Measurements from ENCODE around the gene KRT25.
"Not testable (repeated sequence)": the region's sequence is repeated elsewhere in the genome, so short reads cannot be mapped to it uniquely, and the experiment has no call there.

KRT25 gene

DNA sequence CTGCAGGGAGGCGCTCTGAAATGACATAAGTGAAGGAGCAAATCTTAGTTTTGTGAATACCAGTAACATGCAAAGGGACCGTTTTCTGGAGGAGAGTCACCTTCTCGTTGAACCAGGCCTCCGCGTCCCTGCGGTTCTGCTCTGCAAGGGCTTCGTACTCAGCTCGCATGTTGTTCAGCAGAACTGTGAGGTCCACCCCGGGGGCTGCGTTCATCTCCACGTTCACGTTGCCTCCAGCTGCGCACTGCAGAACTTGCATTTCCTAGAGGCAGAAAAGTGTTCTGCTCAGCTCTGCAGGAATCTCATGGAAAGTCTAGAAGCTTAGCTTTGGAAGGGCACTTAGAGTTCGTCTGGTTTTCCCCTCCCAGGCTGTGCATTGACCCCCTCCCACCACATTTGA lies 4.1 kb downstream of the KRT25 start:
- no peak for DNase-seq

DNA sequence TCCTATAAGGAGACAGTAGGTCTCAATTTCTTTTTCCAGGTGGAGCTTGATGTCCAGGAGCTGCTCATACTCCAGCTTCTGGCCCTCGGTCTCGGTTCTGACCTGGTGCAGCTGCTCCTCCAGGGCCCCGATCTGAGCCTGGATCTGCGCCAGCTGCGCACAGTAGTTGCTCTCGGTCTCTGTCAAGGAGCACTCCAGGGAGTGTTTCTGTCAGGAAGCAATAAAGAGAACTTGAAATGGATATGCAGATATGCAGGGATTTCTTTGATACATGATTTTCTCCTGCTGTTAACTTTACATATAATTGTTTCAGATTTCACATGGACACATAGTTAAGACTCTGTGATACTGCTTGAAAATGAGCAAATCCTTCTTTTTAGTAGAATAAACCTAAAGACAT lies 4.7 kb downstream of the KRT25 start:
- DNase-seq = no peak

DNA sequence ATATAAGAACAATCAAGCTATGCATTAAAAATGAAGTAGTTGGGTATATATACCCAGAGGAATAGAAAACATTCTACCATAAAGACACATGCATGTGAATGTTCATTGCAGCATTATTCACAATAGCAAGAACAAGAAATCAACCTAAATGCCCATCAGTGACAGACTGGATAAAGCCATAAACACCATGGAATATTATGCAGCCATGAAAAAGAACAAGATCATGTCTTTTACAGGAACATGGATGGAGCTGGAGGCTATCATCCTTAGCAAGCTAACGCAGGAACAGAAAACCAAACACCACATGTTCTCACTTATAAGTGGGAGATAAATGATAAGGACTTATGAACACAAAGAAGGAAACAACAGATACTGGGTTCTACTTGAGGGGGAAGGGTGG lies 6.5 kb downstream of the KRT25 start:
- DNase-seq = not testable (repeated sequence)

DNA sequence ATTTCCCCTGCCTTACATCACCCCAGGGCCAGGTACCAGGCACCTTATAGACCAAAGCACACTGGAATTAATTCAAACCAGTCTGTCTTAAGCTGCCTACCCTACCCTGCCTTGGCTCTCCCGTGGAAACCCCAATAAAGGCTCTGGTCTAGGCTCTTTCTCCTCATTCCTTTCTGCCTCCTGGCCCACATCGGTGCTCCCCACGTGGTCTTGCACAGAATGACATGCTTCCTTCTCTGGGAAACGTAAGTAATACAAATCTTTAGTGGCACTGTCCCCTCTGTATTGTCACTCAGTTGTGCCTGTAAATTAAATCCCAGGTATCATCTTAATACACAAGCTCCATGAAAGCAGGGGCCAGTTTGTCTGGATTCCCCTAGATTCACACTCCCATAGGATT lies 16.6 kb downstream of the KRT25 start:
- DNase-seq = no peak

DNA sequence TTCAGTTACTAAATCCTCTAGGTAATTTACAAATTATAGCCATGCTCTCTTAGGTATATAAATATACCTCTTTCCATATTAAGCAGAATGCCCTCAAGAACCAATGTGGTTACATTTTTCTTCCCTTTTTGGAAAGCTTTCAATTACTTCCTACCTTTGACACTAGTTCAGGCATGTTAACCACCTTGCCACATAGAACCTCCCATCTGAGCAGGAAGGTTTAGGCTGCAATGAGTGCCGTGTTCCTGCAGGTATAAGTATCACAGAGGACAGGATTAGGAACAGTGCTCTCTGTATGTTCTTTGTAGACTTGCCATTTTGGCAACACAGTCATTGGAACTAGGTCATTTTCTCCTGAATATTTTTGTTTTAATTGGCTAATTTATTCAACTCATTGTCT lies 20.1 kb downstream of the KRT25 start:
- no peak for DNase-seq

DNA sequence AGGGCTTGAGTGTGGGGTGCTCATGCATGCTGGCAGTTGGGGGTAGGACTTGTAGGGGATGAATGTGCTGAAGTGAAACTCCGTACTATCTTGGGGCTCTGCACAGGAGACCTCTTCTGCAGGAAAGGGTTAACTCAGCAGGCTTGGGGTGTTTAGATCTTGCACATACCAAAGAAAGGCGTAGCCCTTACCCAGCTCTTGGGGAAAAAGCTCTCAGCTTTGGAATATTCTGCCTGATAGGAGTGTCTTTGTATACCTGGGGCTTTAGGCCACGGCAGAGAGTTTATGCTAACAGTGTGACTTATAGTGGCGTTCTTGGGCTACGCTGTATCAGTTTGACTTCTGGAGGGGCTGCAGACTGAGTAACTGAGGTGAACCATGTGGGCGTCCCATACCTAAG lies 21.1 kb downstream of the KRT25 start:
- no peak for DNase-seq

DNA sequence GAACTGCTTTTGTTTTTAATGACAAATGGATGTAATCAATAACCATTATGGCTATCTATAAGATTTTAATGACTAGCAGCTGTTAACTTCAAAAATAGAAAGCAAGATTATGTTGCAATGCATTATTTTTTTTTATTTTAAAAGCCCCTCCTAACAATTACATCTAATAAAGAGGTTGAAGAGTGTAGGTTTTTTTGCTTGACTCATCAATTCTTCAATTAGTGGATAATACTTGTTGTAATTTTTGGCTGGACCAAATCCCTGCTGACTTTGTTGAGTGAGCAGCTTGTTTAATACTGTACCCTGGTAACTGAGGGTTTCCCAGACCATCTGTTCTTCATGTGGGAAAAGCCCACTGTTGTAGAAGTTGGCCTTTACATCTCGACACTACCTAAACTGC lies 24.2 kb downstream of the KRT25 start:
- DNase-seq = no peak

DNA sequence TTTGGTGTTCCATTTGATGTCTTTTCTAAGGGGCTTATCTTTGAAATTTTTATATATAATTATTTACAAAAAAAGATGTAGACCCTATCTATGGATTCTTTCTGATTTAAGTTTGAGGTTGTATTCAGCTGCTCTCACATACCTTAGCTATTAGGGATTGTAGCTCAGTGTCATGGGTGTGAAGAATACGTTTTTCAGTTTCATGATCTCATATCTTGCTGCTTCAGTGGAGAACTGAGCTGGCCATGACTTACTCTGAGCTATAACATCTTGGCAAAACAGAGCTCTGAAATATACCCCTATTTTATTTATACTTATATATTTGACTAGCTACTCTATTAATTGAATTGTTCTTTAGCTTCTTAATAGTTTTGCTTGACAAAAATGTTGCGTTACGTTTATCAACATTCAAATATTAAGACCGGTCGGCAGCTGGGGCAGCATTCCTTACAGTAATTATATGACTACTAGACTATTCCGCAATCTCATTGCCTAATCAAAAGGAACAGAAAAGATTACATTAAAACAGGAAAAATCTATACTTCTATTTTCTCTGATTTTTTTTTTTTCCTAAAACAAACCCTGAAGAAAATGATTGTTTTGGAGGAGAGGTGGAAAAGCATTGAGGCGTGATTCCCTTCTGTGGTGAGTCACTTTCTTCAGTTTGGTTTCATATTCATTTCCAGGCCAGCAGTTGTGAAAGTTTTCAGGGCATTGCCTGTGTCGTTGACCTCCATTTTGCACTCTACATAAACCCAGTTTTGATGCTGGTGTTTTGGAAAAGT lies 27.5 kb downstream of the KRT25 start:
- DNase-seq = no peak

DNA sequence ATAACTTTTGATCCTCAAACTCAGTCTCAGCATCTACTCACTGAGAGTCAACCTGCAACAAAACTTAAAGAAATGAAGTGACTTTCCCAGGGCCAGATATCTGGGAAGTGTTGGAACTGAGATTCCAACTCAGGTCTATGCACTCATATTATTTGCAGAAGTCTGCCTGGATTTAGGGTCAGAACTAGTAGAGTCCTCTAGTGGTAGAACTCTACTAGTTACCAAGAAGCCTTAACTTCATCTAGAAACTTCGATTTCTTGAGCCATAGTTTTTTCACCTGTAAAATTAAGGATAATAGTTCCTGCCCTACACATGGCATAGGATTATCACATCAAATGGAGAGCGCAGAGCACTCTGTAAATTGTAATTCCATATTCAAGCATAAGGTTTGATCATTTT lies 28.2 kb downstream of the KRT25 start:
- no peak for DNase-seq

DNA sequence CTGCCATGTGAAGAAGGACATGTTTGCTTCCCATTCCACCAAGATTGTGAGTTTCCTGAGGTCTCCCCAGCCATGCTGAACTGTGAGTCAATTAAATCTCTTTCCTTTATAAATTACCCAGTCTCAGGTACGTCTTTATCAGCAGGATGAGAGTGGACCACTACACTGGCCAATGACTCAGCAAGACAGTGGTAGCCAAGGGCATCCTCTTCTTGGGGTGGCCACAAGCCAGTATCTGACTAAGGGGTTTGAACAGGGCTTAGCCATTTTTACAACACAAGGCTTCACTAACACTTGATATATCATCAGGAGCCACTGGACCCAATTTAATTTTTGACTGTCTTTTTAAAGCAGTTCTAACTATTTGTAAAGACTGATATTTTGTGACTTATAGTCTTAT lies 30.5 kb downstream of the KRT25 start:
- DNase-seq = no peak

DNA sequence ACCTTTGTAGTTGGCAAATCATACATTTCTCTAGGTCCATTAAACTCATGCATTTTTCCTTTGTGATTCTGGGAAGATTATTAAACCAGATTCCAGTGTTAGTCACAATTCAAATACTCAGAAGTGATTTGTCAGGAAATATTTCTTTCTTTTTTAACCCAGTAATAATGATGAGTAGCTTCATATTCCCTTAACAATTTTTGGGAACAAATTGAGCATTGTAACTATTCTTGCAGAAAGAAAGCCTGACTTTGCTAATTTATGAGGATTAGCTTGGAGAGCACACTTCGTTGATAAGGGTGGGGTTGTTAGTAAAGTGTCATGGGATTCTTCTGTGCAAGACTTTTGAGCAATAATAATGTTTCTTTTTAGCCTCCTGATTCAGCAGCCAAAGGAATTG lies 32.9 kb downstream of the KRT25 start:
- DNase-seq = no peak

DNA sequence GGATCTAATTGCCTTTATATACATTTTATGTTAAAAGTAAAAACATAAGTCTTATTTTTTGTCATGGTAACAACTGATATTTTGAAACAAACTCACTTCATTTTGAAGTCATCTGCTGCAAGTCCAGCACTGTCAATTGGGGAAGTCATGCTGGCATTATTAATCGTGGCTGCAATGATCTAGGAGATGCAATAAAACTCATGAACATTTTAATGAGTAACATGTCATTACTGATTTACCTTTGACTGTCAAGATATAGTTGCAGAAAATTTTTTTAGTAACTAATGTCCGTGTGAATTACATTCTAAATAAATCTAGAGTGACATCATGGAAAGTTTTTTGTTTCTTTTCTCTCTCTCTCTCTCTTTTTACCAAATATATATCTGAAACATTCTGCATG lies 34.2 kb downstream of the KRT25 start:
- no peak for DNase-seq

DNA sequence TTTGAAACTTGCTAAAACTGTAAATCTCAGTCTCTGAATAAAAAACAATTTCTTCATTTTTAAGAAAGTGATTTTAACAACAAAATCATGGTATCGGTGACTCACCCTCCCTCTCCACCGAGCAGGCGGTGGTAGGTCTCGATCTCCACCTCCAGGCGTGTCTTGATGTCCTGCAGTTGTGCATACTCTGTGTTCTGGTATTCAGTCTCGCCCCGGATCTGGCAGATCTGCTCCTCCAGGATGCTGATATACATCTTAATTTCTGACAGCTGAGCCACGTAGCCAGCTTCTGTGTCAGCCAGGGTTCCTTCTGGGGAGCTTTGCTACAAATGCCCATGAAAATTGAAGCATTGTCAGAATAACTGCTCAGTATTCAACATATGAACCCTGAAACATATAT lies 36.2 kb downstream of the KRT25 start:
- no peak for DNase-seq

DNA sequence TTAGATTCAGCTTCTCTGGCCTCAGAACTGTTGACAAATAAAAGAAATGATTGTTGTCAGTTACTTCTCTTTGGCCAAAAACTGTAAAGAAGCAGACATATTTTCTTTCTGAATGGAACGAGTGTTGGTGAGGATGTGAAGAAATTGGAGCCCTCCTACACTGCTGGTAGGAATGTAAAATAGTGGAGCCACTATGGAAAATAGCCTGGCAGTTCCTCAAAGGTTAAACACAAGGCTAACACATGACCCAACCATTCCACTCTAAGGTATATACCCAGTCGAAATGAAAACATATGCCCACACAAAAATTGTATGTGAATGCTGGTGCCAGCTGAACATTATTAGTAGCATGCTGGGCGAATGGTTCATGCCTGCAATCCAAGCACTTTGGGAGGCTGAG lies 37.4 kb downstream of the KRT25 start:
- DNase-seq = no peak

DNA sequence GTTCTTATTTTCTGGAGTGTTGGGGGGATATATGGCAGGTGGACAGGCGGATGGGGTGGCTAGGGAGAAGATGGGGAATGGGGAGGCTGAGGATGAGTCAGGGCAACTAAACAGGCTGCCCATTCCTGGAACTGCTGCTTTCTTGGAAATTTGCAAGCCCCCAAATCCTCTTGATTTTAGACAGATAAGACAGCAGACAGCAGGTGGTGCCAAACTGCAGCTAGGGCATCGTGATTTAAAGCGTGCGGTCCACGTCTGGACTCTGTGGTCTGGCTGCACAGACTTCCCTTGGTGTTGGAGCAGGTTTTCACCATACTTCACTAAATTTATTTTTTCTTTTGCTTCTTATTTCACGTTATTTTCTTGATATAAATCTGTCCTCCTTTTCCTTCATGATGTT lies 40.7 kb downstream of the KRT25 start:
- no peak for DNase-seq

DNA sequence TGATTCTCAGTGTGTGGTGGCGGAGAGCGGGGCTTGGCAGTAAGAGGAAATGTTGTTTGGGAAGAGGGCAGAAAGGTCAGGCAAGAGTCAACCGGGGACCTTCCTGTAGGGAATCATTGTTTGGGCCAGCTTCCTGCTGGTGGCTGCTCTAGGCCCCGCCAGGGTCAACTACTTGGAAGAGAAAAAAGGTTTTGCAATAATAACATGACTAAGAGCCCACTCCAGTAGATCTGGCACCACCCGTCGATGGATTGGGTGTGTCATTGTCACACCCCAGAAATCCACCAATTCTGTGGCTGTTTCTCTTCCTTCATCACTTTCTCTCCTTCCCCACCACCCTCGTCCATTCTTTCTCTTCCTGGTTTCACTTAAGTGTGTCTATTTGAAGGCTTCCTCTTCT lies 47.4 kb downstream of the KRT25 start:
- DNase-seq = no peak

DNA sequence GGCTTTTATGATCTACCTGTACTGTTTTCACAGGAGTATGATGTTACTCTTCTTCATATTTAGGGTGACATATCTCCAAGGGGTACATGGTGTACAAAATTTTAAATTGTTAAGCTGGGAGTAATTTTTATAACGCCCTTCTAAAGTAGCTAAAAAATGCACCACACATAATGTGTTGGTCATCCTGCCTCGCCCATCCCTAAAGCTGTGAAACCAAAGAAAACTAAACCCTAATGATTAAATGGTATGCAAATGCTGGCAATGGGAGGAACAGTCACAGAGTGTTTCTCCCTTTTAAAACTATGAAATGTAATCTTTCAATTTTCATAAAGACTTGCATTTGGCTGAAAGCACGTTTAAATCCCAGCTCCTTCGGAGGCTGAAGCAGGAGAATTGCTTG lies 49.5 kb downstream of the KRT25 start:
- DNase-seq = no peak

DNA sequence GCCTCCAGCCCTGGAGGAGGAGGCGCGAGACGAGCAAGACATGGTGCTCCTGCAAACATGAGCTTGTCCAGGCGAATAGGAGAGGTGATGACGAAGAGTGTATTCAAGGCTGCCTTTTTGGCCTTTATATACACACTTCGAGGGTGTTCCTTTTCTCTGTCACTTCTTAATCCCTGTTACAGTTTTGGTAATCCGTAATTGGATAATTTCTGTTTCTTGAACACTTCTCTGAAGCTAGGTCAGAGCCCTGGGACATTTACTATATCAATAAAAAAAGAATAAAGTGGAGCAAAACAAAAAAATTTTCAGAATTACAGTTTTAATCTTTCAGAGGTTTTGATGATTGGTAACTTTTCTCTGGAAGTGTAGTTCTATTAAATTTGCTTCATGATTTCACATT lies 51.5 kb downstream of the KRT25 start, which contains the start of gene KRT24:
TSS of gene KRT24 (minus strand) at position 101 of the 400 bp plus-strand sequence. CDS start at position 42, 59 bp downstream.
- no peak for DNase-seq

DNA sequence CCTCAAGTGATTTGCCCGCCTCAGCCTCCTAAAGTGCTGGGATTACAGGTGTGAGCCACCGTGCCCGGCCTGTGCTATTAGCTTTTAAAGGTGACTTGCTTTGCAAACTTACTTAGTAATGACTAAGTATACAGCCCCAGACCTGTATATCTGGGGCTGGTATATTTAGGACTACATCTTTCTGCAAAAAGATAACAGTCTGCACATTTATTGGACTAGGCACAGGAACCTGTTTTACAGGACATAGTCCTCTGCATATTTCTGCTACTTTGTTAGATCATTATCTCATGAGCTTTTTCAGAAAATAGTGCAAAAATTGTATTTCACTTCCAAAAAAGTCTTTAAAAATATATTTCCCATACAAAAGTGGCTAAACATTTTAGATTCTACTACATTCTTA lies 52.9 kb downstream of the KRT25 start:
- DNase-seq = no peak

DNA sequence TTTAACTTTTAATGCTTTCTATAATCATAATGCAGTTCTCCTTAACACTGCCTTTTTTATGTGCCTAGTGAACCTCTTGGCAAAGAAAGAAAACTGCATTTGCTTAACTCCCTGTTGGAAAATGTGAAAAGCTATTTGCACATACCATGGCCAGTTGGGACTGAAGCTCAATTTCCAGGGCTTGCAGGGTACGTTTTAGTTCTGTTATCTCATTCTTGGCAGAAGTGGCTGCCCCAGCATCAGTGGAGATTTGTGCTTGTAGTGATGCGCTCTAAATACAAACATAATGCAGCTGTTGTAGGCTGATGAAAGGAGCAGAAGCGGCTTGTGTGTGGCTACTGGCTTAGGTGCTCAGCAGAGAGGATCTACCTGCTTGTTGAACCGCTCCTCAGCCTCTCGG lies 55.3 kb downstream of the KRT25 start:
- no peak for DNase-seq

DNA sequence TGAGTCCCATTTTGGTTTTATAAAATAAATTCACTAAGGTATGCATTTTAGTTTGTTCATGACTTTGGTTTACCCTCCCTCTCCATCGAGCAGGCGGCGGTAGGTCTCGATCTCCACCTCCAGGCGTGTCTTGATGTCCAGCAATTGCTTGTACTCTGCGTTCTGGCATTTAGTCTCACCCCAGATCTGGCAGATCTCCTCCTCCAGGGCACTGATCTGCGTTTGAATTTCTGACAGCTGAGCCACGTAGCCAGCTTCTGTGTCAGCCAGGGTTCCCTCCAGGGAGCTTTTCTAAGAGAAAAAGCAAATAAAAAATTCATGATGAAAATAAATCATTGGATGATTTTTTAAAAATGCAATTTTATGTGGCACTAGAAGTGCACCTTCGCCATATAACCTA lies 55.8 kb downstream of the KRT25 start:
- no peak for DNase-seq
